ENCODE results near the gene SMAD3. TPM values are rescaled to one million over a fixed set of nuclear protein-coding genes. Genes with fewer than 3 reads are reported as not detected.

The SMAD3 gene
- total RNA-seq, 2 experiments from 2014 or later: 41.2 to 77.8 TPM

DNA sequence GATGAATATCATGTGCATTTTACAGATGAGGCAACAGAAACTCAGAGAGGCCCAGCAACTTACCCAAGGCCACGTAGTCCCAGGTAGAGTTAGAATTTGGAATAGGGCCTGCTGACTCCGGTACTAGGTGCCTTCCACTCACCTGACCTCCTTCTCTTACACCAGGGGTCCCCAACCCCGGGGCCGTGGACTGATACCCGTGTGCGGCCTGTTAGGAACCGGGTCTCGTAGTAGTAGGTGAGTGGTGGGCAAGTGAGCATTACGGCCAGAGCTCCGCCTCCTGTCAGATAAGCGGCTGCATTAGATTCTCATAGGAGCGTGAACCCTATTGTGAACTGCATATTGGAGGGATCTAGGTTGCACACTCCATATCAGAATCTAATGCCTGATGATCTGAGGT, 64.8 kb downstream of the SMAD3 start:
- Histone ChIP-seq H3K4me1 (ENCODE audit: insufficient read depth, low read length, poor library complexity, severe bottlenecking) (peaks cover 34% of the 10 kb centered on the region), H3K27ac (ENCODE audit: low read depth, low read length, poor library complexity, severe bottlenecking) (no peak overlapping the region), H3K9me3 (ENCODE audit: low read length) (no peaks in the 10 kb centered on the region), H3K79me2 (ENCODE audit: insufficient read depth, low read depth, low read length) (peaks cover 30% of the 10 kb centered on the region; the same call in 1 of the 2 replicates), H3K4me2 (ENCODE audit: low read length) (no peak overlapping the region), H2AFZ (ENCODE audit: low read length) (no peak overlapping the region), H4K20me1 (ENCODE audit: insufficient read depth, low read length) (no peaks in the 10 kb centered on the region; the same call in 1 of the 2 replicates), H3K4me3 (ENCODE audit: low read depth, low read length, poor library complexity, severe bottlenecking) (no peak overlapping the region), H3K36me3 (ENCODE audit: insufficient read depth, low read length) (peaks cover 8% of the 10 kb centered on the region; the same call in 1 of the 2 replicates), H3K9me2 (ENCODE audit: insufficient read depth, low read length) (no peaks in the 10 kb centered on the region)
- intact Hi-C loops (cut with micrococcal nuclease; ENCODE audit: unreplicated experiment): loop anchor here (5.0 kb wide), 1 partner anchor 48 kb away; no protein-coding TSS in a partner anchor
- CTCF ChIA-PET (ENCODE audit: unreplicated experiment): interaction anchor here (1.0 kb wide), 1 partner anchor 29 kb away, joined by 3 read pairs; no protein-coding TSS in a partner anchor
- BruUV-seq (replicated peaks): no TSS peak
- TF ChIP-seq EZH2phosphoT487 (IDR thresholded peaks at IDR 0.05; ENCODE audit: borderline replicate concordance, low read depth, low read length): no peak
- TF ChIP-seq, protein P1, sequence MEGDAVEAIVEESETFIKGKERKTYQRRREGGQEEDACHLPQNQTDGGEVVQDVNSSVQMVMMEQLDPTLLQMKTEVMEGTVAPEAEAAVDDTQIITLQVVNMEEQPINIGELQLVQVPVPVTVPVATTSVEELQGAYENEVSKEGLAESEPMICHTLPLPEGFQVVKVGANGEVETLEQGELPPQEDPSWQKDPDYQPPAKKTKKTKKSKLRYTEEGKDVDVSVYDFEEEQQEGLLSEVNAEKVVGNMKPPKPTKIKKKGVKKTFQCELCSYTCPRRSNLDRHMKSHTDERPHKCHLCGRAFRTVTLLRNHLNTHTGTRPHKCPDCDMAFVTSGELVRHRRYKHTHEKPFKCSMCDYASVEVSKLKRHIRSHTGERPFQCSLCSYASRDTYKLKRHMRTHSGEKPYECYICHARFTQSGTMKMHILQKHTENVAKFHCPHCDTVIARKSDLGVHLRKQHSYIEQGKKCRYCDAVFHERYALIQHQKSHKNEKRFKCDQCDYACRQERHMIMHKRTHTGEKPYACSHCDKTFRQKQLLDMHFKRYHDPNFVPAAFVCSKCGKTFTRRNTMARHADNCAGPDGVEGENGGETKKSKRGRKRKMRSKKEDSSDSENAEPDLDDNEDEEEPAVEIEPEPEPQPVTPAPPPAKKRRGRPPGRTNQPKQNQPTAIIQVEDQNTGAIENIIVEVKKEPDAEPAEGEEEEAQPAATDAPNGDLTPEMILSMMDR (conservative IDR thresholded peaks at IDR 0.05; ENCODE audit: low read length): no peak
- DNase-seq (ENCODE audit: low spot score): no peak
- POLR2A ChIA-PET: interaction anchor here (0.6 to 1.3 kb wide), 2 partner anchors 29 to 186 kb away, joined by 4 to 5 read pairs; no protein-coding TSS in a partner anchor

DNA sequence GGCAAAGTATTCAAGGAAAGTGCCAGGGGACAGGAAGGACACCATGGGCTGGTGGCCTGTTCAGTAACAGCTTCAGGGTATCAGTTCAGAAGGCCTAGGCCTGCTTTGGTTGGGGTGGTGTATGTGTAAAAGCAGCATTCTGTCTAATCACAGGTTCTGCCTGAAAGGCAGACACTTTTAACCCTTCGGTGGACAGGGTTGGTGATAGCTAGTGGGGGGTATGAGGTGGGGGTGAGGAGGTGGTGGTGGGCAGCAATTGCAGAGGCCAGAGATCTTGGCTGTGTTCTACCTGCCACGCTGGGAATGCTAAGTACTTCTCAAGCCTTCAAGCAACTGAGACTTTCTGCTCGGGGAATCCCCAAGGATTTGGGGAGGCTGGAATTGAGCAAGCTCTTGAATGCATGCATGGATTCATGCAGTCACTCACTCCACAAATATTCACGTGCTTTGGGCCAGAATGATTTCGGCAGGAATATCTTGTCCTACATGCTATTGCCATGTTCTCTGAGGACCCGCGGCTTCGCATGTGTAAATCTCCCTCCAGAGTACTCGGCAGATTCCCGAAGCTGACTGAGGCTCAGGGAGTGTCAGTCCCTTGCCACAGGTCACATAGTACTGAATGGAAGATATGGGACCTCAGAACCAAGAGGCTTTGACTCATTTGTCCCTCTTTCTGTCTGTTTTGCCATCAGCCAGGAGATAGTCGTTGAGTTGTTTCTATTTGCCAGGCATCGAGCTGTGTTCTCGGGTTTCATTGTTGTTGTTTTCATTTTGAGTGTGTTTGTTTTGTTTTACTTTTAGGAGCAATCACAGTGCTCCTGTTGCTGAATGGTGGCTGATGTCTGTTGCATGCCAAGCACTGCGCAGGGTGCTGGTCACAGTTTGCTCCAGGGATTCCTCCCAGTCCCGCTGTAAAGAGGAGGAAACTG, 65.5 kb downstream of the SMAD3 start:
- H4K20me1 ChIP-seq (ENCODE audit: insufficient read depth, low read length): no peaks in the 10 kb centered on the region; the same call in 1 of the 2 replicates
- H3K4me3 ChIP-seq (ENCODE audit: low read depth, low read length, poor library complexity, severe bottlenecking): no peak overlapping the region
- H3K9me3 ChIP-seq (ENCODE audit: low read length): no peaks in the 10 kb centered on the region
- H3K36me3 ChIP-seq (ENCODE audit: insufficient read depth, low read length): peaks cover 8% of the 10 kb centered on the region; the same call in 1 of the 2 replicates
- POLR2A ChIA-PET: interaction anchor here (0.6 to 1.3 kb wide), 3 partner anchors 9 to 187 kb away, joined by 4 to 6 read pairs (median 5); no protein-coding TSS in a partner anchor
- no peak for TF ChIP-seq EZH2phosphoT487 (IDR thresholded peaks at IDR 0.05; ENCODE audit: borderline replicate concordance, low read depth, low read length)
- TF ChIP-seq, protein P1 (conservative IDR thresholded peaks at IDR 0.05; ENCODE audit: low read length): no peak
- peaks cover 42% of the 10 kb centered on the region for H3K4me1 ChIP-seq (ENCODE audit: insufficient read depth, low read length, poor library complexity, severe bottlenecking)
- no peaks in the 10 kb centered on the region for H3K9me2 ChIP-seq (ENCODE audit: insufficient read depth, low read length)
- no peak overlapping the region for H2AFZ ChIP-seq (ENCODE audit: low read length)
- DNase-seq (ENCODE audit: low spot score): no peak
- no TSS peak for BruUV-seq (replicated peaks)
- no peak overlapping the region for H3K27ac ChIP-seq (ENCODE audit: low read depth, low read length, poor library complexity, severe bottlenecking)
- no peak overlapping the region for H3K4me2 ChIP-seq (ENCODE audit: low read length)
- peaks cover 38% of the 10 kb centered on the region for H3K79me2 ChIP-seq (ENCODE audit: insufficient read depth, low read depth, low read length)
- CTCF ChIA-PET (ENCODE audit: unreplicated experiment): no interaction called here
- intact Hi-C loops (cut with micrococcal nuclease; ENCODE audit: unreplicated experiment): loop anchor here (5.0 kb wide), 1 partner anchor 49 kb away; no protein-coding TSS in a partner anchor
